HCT116 (cell line): Measurements from ENCODE around the gene TMEM123. TPM values are rescaled to one million over a fixed set of nuclear protein-coding genes. Genes with fewer than 3 reads are reported as not detected.

ENCODE experiments used
- ATAC-seq: fragments of 200-7000 bp; cut with Tn5 transposase; 2 replicates; pipeline ENCODE4 v1.9.1; 2020; ENCODE audit warnings: mild to moderate bottlenecking, moderate library complexity
- BruUV-seq: library from RNA; stranded (reverse); fragments of 400-500 nt; replicated peaks from 2 replicates; lab custom pipeline; 2021; lab: Mats Ljungman, UMichigan
- CTCF ChIA-PET: fragments of 300-600 bp; sonication (Branson Sonifier 250); formaldehyde crosslinking; loops from one replicate; lab custom pipeline; 2021; ENCODE audit warnings: antibody characterized with exemption; lab: Charles Lee
- POLR2A ChIA-PET: fragments of 300-600, 350-600 bp; sonication (Branson Sonifier 250); formaldehyde crosslinking; loops from one replicate; lab custom pipeline; 2021; ENCODE audit warnings: antibody characterized with exemption; lab: Charles Lee
- RAD21 ChIA-PET, 2 experiments: fragments of 300-600 bp; sonication (Branson Sonifier 250); formaldehyde crosslinking; loops; one replicate each; lab custom pipeline; 2023; ENCODE audit warnings: low total read pairs in 2 of 2; ENCODE audit not compliant: uncharacterized antibody in 2 of 2, unreplicated experiment in 2 of 2, low non-redundant PET in 1 of 2; lab: Charles Lee
- DNase-seq: peaks from one replicate; pipeline ENCODE4 v3.0.0-alpha.2; 2010; ENCODE audit warnings: low read depth, low spot score
- H2AFZ ChIP-seq: fragments of 200-600 bp; shearing (Covaris generic), sonication (generic); 2 replicates; pipeline ENCODE4 v1.6.1; 2017; ENCODE audit warnings: low read depth, mixed run types, mixed read lengths, antibody characterized with exemption, low read length; ENCODE audit not compliant: poor library complexity, severe bottlenecking
- H3K27ac ChIP-seq: 2 replicates; pipeline ENCODE4 v1.5.1; 2012; ENCODE audit warnings: low read depth, low read length
- H3K27me3 ChIP-seq: fragments of 200-600 bp; sonication (generic); 2 replicates; pipeline ENCODE4 v1.6.1; 2016; ENCODE audit warnings: mixed run types, low read length, mixed read lengths; ENCODE audit not compliant: insufficient read depth
- H3K36me3 ChIP-seq, 2 experiments: fragments of 200-500 bp in 1 of 2; fragments of 200-600 bp in 1 of 2; sonication (Bioruptor generic) in 1 of 2; sonication (generic) in 1 of 2; 2 replicates each; pipeline versions ENCODE4 v1.5.1 to v1.6.1; 2014 to 2016; ENCODE audit warnings: low read length in 2 of 2, inconsistent platforms in 1 of 2, mixed read lengths in 1 of 2, mixed run types in 1 of 2; ENCODE audit not compliant: insufficient read depth in 2 of 2, control insufficient read depth in 1 of 2
- H3K4me1 ChIP-seq, 2 experiments: fragments of 200-600 bp in 1 of 2; sonication (generic) in 1 of 2; 2 replicates each; pipeline versions ENCODE4 v1.5.1 to v1.6.1; 2012 to 2017; ENCODE audit warnings: low read length in 2 of 2, inconsistent platforms in 1 of 2, mild to moderate bottlenecking in 1 of 2, mixed read lengths in 1 of 2, mixed run types in 1 of 2, moderate library complexity in 1 of 2; ENCODE audit not compliant: insufficient read depth in 2 of 2, control insufficient read depth in 1 of 2
- H3K4me2 ChIP-seq: fragments of 200-600 bp; sonication (generic); 2 replicates; pipeline ENCODE4 v1.6.1; 2017; ENCODE audit warnings: mixed run types, low read length, mixed read lengths
- H3K4me3 ChIP-seq, 2 experiments: fragments of 200-600 bp in 1 of 2; sonication (generic) in 1 of 2; replicated peaks in 1 of 2; 2 replicates each; pipeline ENCODE4 v1.5.1; 2011 to 2016; ENCODE audit warnings: low read length in 2 of 2, control low read depth in 1 of 2, low read depth in 1 of 2, mild to moderate bottlenecking in 1 of 2, mixed read lengths in 1 of 2, mixed run types in 1 of 2
- H3K79me2 ChIP-seq: fragments of 200-600 bp; sonication (generic); 2 replicates; pipeline ENCODE4 v1.6.1; 2017; ENCODE audit warnings: mild to moderate bottlenecking, mixed run types, low read length, moderate library complexity, mixed read lengths; ENCODE audit not compliant: insufficient read depth
- H3K9ac ChIP-seq: fragments of 200-600 bp; sonication (generic); 2 replicates; pipeline ENCODE4 v1.6.1; 2016; ENCODE audit warnings: low read length, mixed read lengths
- H3K9me2 ChIP-seq: fragments of 200-600 bp; sonication (generic), shearing (Covaris generic); 2 replicates; pipeline ENCODE4 v1.6.1; 2017; ENCODE audit warnings: mixed run types, mild to moderate bottlenecking, moderate library complexity; ENCODE audit not compliant: insufficient read depth
- H3K9me3 ChIP-seq, 2 experiments: fragments of 200-500 bp in 1 of 2; fragments of 200-600 bp in 1 of 2; sonication (Bioruptor generic) in 1 of 2; sonication (generic) in 1 of 2; 2 replicates each; pipeline ENCODE4 v1.6.1; 2014 to 2017; ENCODE audit warnings: low read length in 2 of 2, mixed read lengths in 2 of 2, inconsistent platforms in 1 of 2, low read depth in 1 of 2, mild to moderate bottlenecking in 1 of 2, mixed run types in 1 of 2, moderate library complexity in 1 of 2; ENCODE audit not compliant: control insufficient read depth in 1 of 2, insufficient read depth in 1 of 2
- H4K20me1 ChIP-seq: fragments of 200-600 bp; sonication (generic), shearing (Covaris generic); 2 replicates; pipeline ENCODE4 v1.6.1; 2017; ENCODE audit warnings: mixed run types, mild to moderate bottlenecking, moderate library complexity; ENCODE audit not compliant: insufficient read depth
- CBX3 ChIP-seq: IDR thresholded peaks from 2 replicates; pipeline ENCODE4 v1.6.1; 2012; ENCODE audit warnings: low read depth
- CEBPB ChIP-seq: IDR thresholded peaks from 2 replicates; pipeline ENCODE4 v1.6.1; 2012; ENCODE audit warnings: low read depth
- EGR1 ChIP-seq: IDR thresholded peaks from 2 replicates; pipeline ENCODE4 v1.6.1; 2012; ENCODE audit warnings: low read depth
- ELF1 ChIP-seq: IDR thresholded peaks from 2 replicates; pipeline ENCODE4 v1.6.1; 2012; ENCODE audit warnings: low read depth, borderline replicate concordance
- EZH2phosphoT487 ChIP-seq: fragments of 200-600 bp; IDR thresholded peaks from 2 replicates; pipeline ENCODE4 v1.6.1; 2018; ENCODE audit warnings: antibody characterized with exemption, borderline replicate concordance
- JUND ChIP-seq: IDR thresholded peaks from 2 replicates; pipeline ENCODE4 v1.6.1; 2012
- POLR2A ChIP-seq: IDR thresholded peaks from 2 replicates; pipeline ENCODE4 v1.7.0; 2011; ENCODE audit warnings: borderline replicate concordance; ENCODE audit not compliant: insufficient read depth, insufficient read length; ENCODE audit errors: extremely low read depth
- POLR2AphosphoS5 ChIP-seq: IDR thresholded peaks from 2 replicates; pipeline ENCODE4 v1.6.1; 2011; ENCODE audit warnings: mild to moderate bottlenecking, low read depth, low read length, moderate library complexity
- RAD21 ChIP-seq: IDR thresholded peaks from 2 replicates; pipeline ENCODE4 v1.6.1; 2012; ENCODE audit warnings: low read depth, mild to moderate bottlenecking
- REST ChIP-seq: IDR thresholded peaks from 2 replicates; pipeline ENCODE4 v1.6.1; 2012; ENCODE audit warnings: low read depth
- intact Hi-C: fragments of 100-400 bp; cut with micrococcal nuclease; formaldehyde crosslinking; loops from 2 replicates; pipeline ENCODE4 v1.10.0; 2022
- total RNA-seq: library from RNA; stranded (reverse); gene quantifications from one replicate; pipeline ENCODE4 v1.2.1, GENCODE V29; 2021; ENCODE audit not compliant: unreplicated experiment

Gene TMEM123
- total RNA-seq, 1 experiment from 2014 or later: 217 TPM

- TF ChIP-seq EZH2phosphoT487 (no peak), CEBPB (no peak), POLR2AphosphoS5 (no peak)
These were observed 33.4 kb downstream of the TMEM123 start (continued) for GRCh38 chr11:102419181-102419580.

- no peak overlapping the region for H3K4me3 ChIP-seq
- no peak overlapping the region for H3K4me2 ChIP-seq
- H3K79me2 ChIP-seq: peaks cover 99% of the 10 kb centered on the region
- no peak overlapping the region for H2AFZ ChIP-seq
- no peak for ATAC-seq
- intact Hi-C loops: no loop called here
- H3K27ac ChIP-seq: no peak overlapping the region
- H3K9me3 ChIP-seq: 0 out of 4 replicates have a peak, but pooled peaks cover 0 to 5% of the 10 kb centered on the region in 2 experiments
- CTCF ChIA-PET: no interaction called here
- no peaks in the 10 kb centered on the region for H3K9me2 ChIP-seq
- H3K4me1 ChIP-seq: peaks cover 0 to 19% of the 10 kb centered on the region in 2 experiments; a peak in 2 of 4 replicates
- H3K36me3 ChIP-seq: no peaks in the 10 kb centered on the region
- H3K27me3 ChIP-seq: no peaks in the 10 kb centered on the region
- RAD21 ChIA-PET: no interaction called here
- DNase-seq: no peak
- H3K9ac ChIP-seq: no peak overlapping the region
- no peaks in the 10 kb centered on the region; the same call in 1 of the 2 replicates for H4K20me1 ChIP-seq
- POLR2A ChIA-PET: no interaction called here
- BruUV-seq: no TSS peak
- TF ChIP-seq RAD21 (no peak), POLR2A (no peak), CBX3 (no peak), JUND (no peak), REST (no peak), EGR1 (no peak), ELF1 (no peak)
These were observed 35.6 kb downstream of the TMEM123 start for GRCh38 chr11:102416976-102417375.
